Activated CD4-positive, alpha-beta T cell treated with anti-CD3 and anti-CD28 coated beads for 1 hour (primary cell): ENCODE results near the gene FAM221B.

Source experiments
- DNase-seq: peaks from one replicate; pipeline ENCODE4 v3.0.0-alpha.2; 2020

FAM221B gene

GRCh38 chr9:35790025-35790384 is 38.5 kb downstream of the FAM221B start:
- no peak for DNase-seq

- no peak for DNase-seq
Observed at GRCh38 chr9:35789541-35789940, 39.0 kb downstream of the FAM221B start.

GRCh38 chr9:35783418-35783817 is 45.1 kb downstream of the FAM221B start:
- no peak for DNase-seq

- no peak for DNase-seq
Observed at GRCh38 chr9:35781066-35781465, 47.5 kb downstream of the FAM221B start.

- DNase-seq: no peak
Observed at GRCh38 chr9:35778496-35778895, 50.0 kb downstream of the FAM221B start.

- DNase-seq: no peak
Observed at GRCh38 chr9:35776018-35776417, 52.5 kb downstream of the FAM221B start.

- DNase-seq: no peak
Observed at GRCh38 chr9:35774907-35775635, 53.5 kb downstream of the FAM221B start.

- DNase-seq: no peak
Observed at GRCh38 chr9:35771943-35772342, 56.6 kb downstream of the FAM221B start.

GRCh38 chr9:35771534-35771933 is 57.0 kb downstream of the FAM221B start:
- no peak for DNase-seq

GRCh38 chr9:35771075-35771433 is 57.5 kb downstream of the FAM221B start:
- DNase-seq: no peak

GRCh38 chr9:35769763-35770162 is 58.8 kb downstream of the FAM221B start:
- DNase-seq: no peak

- DNase-seq: no peak
Observed at GRCh38 chr9:35767458-35767857, 61.1 kb downstream of the FAM221B start.

- DNase-seq: no peak
Observed at GRCh38 chr9:35766997-35767396, 61.5 kb downstream of the FAM221B start.
